ENCODE measurements around the gene ITGA3.

ITGA3 gene

GRCh38 chr17:50076591-50077235 lies 20.8 kb downstream of the ITGA3 start:
- no peak for TF ChIP-seq CREB1 (IDR thresholded peaks at IDR 0.05; ENCODE audit: low read depth)
- TF ChIP-seq TCF12 (IDR thresholded peaks at IDR 0.05; ENCODE audit: low read depth), result no peak
- no peak for TF ChIP-seq RAD21 (IDR thresholded peaks at IDR 0.05; ENCODE audit: low read depth)
- no peak for TF ChIP-seq TEAD4 (IDR thresholded peaks at IDR 0.05)
- no peak for TF ChIP-seq CEBPB (IDR thresholded peaks at IDR 0.05)
- no peak for TF ChIP-seq TAF1 (IDR thresholded peaks at IDR 0.05; ENCODE audit: low read depth)
- no peak for TF ChIP-seq REST (IDR thresholded peaks at IDR 0.05; ENCODE audit: low read depth)

GRCh38 chr17:50078430-50078829 lies 22.5 kb downstream of the ITGA3 start:
- no peak for TF ChIP-seq EGR1 (IDR thresholded peaks at IDR 0.05)
- TF ChIP-seq TAF1 (IDR thresholded peaks at IDR 0.05; ENCODE audit: low read depth), result no peak
- no peak for TF ChIP-seq RAD21 (IDR thresholded peaks at IDR 0.05; ENCODE audit: low read depth)
- no peak for TF ChIP-seq USF1 (IDR thresholded peaks at IDR 0.05)

GRCh38 chr17:50079334-50080095 lies 23.6 kb downstream of the ITGA3 start:
- TF ChIP-seq USF1 (IDR thresholded peaks at IDR 0.05), result no peak
- peak; percentile 64 for TF ChIP-seq NFIC (IDR thresholded peaks at IDR 0.05)
- TF ChIP-seq TAF1 (IDR thresholded peaks at IDR 0.05; ENCODE audit: low read depth), result no peak
- TF ChIP-seq RAD21 (IDR thresholded peaks at IDR 0.05; ENCODE audit: low read depth), result peak; percentile 45; the same call in 1 of the 2 replicates

- TF ChIP-seq ZBTB7A (IDR thresholded peaks at IDR 0.05; ENCODE audit: low read depth) (no peak), USF1 (IDR thresholded peaks at IDR 0.05) (no peak), FOXM1 (IDR thresholded peaks at IDR 0.05; ENCODE audit: borderline replicate concordance, low read depth) (no peak), TAF1 (IDR thresholded peaks at IDR 0.05; ENCODE audit: low read depth) (no peak), CREB1 (IDR thresholded peaks at IDR 0.05; ENCODE audit: low read depth) (no peak), RAD21 (IDR thresholded peaks at IDR 0.05; ENCODE audit: low read depth) (no peak), EP300 (IDR thresholded peaks at IDR 0.05; ENCODE audit: borderline replicate concordance) (no peak), TCF12 (IDR thresholded peaks at IDR 0.05; ENCODE audit: low read depth) (no peak), EGR1 (IDR thresholded peaks at IDR 0.05) (no peak), CEBPB (IDR thresholded peaks at IDR 0.05) (no peak), YY1 (IDR thresholded peaks at IDR 0.05; ENCODE audit: low read depth) (no peak)
Measured at GRCh38 chr17:50080096-50080480, 24.2 kb downstream of the ITGA3 start.

- TF ChIP-seq CREB1 (IDR thresholded peaks at IDR 0.05; ENCODE audit: low read depth) (no peak), REST (IDR thresholded peaks at IDR 0.05; ENCODE audit: low read depth) (no peak), EP300 (IDR thresholded peaks at IDR 0.05; ENCODE audit: borderline replicate concordance) (no peak), FOXM1 (IDR thresholded peaks at IDR 0.05; ENCODE audit: borderline replicate concordance, low read depth) (no peak), TAF1 (IDR thresholded peaks at IDR 0.05; ENCODE audit: low read depth) (no peak), ZBTB7A (IDR thresholded peaks at IDR 0.05; ENCODE audit: low read depth) (no peak), TEAD4 (IDR thresholded peaks at IDR 0.05) (no peak), MAX (IDR thresholded peaks at IDR 0.05) (no peak), NFIC (IDR thresholded peaks at IDR 0.05) (no peak)
Measured at GRCh38 chr17:50080827-50081226, 24.9 kb downstream of the ITGA3 start.

GRCh38 chr17:50081757-50082156 lies 25.8 kb downstream of the ITGA3 start:
- TF ChIP-seq NFIC (IDR thresholded peaks at IDR 0.05), result no peak
- no peak for TF ChIP-seq RAD21 (IDR thresholded peaks at IDR 0.05; ENCODE audit: low read depth)
- TF ChIP-seq TAF1 (IDR thresholded peaks at IDR 0.05; ENCODE audit: low read depth), result no peak
- TF ChIP-seq YY1 (IDR thresholded peaks at IDR 0.05; ENCODE audit: low read depth), result no peak
- TF ChIP-seq EP300 (IDR thresholded peaks at IDR 0.05; ENCODE audit: borderline replicate concordance), result no peak
- no peak for TF ChIP-seq EGR1 (IDR thresholded peaks at IDR 0.05)
- TF ChIP-seq FOXM1 (IDR thresholded peaks at IDR 0.05; ENCODE audit: borderline replicate concordance, low read depth), result no peak
- TF ChIP-seq MAX (IDR thresholded peaks at IDR 0.05), result no peak
- no peak for TF ChIP-seq USF1 (IDR thresholded peaks at IDR 0.05)
- no peak for TF ChIP-seq REST (IDR thresholded peaks at IDR 0.05; ENCODE audit: low read depth)
- TF ChIP-seq TEAD4 (IDR thresholded peaks at IDR 0.05), result no peak
- no peak for TF ChIP-seq ZBTB7A (IDR thresholded peaks at IDR 0.05; ENCODE audit: low read depth)
- no peak for TF ChIP-seq CEBPB (IDR thresholded peaks at IDR 0.05)
- TF ChIP-seq CREB1 (IDR thresholded peaks at IDR 0.05; ENCODE audit: low read depth), result no peak
